ENCODE measurements around the gene OSBPL10.

OSBPL10 gene

DNA sequence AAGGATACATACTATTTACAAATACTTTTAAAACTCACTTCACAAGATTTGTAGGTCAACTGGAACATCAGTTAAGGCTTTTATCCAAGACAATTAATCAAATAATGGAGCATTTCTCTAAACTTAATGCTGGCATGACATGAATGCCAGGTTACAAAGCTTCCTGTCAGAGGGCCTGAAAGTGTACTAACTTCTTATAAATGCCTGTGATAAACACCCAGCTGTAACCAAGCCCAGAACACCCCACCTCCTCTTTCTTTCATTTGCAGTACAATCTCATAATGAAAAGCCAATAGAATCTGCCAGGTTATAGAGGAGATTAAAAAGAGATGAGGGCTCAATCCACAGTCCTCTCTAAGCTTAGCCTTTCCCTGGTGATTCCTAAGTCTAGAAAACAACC is 214.4 kb downstream of the OSBPL10 start:
- no peak for DNase-seq

DNA sequence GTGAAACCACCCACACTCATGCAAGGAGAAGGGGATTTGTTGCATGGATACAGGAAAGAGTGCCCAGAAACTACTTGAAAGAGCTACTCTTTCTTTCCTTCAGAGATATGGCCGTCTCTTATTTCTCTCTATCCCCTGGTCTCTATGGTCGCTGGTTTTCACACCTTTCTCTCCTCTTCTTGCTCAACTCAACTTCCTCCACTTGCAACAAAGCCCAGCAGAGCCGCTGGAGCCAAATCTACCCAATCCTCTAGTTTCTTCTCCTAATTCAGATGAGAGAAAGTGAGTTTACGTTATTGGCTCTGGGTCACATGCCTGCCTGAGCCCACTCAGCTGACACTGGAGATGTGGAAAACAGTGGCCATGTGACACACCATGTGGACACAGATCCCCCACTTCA is 215.2 kb downstream of the OSBPL10 start:
- no peak for DNase-seq

DNA sequence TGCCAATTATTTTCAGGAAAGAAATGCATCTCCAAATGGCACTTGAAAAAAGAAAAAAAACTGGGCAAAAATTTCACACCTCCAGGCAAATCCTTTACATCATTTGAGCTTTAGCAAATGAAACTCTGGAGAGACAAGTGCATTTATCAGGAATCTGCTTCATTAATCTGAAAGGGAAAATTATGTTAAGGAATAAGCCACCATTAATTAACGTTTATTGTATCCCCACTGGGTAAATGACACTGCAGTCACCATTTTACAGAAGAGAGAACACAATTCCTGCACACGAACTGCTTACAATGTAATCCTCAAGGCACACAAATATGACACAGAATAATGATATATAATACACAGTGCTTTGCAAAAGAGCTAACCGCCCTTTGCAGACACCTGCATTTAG is 217.3 kb downstream of the OSBPL10 start:
- no peak for DNase-seq

DNA sequence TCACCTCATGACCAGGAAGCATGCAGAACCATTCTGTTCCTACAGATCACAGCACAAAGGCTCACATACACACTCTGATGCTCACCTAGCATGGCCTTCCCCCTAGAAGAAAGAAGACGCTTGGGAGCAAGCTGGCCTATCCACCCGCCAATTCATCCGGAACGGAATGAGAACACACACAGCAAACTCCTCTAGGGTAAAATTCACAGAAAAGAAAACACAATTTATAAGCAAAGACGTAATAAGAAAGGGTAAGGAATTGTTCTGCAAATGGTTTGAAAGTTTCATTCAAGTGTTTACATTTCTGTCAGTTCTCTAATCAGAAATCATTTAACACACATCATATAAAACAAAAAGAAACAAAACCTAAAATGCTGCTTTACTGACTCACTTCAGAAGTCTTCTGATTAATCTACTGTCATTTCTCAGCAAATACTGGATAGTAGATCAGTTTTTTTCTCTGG is 218.1 kb downstream of the OSBPL10 start:
- no peak for DNase-seq

DNA sequence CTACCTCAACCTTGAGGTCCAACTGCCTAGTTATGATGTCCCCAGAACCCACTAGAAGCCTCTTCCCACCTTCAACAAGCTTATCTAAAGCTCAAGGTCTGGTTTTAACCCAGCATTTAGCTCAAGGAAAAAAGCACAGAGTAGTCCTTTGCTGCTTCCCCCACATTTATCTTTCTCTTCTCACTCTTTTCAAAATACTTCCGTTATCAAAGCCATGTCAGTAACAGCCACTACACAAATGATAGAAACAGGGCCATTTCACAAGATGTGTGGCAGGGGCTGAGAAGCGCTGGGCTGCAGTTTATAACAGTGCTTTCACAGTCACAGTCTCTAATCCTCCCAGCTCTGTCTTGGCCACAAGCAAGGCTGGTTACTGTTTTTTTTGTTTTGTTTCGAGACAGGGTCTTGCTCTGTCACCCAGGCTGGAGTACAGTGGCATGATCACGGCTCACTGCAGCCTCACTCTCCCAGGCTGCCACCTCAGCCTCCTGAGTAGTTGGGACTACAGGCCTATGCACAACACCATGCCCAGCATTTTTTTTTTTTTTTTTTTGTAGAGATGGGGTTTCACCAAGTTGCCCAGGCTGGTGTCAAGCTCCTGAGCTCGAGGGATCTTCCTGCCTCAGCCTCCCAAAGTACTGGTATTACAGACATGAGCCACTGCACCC is 218.8 kb downstream of the OSBPL10 start:
- no peak for DNase-seq

DNA sequence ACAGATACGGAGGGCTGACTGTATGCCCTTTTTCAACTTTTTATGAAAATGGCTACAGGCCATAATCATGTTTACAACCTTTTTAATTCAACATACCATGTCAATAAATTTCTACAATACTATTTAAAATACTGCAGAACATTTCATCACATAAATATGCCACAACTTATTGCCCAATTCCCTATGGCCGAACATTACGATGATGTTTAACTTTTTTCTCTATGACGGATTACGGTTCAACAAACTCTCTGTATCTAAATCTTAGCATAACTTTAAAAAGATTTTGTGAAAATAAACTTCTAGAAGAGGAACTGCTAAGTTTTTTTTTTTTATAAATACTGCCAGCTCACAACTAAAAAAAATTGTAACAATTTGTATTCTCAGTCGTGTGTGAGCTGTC is 220.4 kb downstream of the OSBPL10 start:
- DNase-seq: no peak

DNA sequence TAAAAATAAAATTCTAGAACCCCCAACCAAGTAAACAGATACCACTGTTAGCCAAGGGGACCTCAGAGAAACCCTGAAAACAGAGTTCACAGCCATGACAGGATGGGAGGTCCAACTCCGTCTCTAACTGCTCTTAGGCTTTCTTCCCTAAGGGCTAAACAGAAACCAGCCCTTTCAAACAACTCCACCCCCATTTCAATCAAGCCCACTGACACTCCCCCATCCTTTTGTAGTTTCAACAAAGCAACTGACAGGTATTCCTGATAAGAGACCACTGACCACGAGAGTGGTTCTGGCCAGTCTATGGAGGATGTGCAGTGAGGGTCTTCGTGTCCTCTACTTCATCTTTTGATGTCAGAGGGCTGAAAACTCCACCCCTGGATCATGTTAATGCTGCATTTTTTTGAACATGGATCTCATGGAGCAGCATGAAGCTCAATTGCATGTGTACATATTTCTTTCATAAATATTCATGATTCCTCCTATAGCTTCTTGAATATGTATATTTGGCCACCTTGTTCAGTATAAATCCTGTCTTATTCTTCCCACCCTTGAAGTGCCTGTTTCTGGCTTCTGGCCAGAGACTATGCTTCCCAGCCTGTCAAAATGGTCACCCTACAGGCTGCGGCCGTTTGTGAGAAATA is 222.6 kb downstream of the OSBPL10 start:
- no peak for DNase-seq

DNA sequence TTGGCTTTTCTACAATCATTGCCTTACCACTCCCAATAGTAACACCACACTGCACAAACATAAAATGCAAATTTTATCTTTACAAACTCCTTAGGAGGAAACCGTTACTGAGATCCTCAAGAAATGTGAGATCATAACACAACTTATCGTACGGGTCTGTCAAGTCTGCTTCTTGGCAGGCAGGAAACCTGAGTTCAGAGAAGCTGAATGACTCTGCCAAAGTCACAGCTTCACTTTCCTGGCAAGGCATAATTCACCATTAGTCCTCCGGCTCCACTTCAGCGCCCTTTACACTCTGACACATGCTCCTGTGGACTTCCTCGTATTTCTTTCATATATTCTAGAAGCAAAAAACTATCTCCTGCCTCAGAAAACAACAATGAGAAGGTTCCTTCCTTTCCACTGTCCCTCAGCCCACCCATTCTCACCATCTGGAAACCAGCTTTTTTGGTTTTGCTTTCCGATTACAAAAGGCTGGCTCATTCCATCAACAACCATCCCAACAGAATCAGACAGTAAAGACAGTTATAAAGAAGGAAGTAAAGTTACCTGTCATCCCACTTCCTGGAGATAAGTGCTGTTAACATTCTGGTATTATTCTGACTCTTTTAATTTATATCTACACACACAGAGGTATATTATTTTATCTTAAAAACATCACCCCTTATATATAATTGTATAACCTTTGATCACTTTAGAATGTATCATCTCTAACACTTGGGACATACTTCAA is 225.0 kb downstream of the OSBPL10 start:
- no peak for DNase-seq

DNA sequence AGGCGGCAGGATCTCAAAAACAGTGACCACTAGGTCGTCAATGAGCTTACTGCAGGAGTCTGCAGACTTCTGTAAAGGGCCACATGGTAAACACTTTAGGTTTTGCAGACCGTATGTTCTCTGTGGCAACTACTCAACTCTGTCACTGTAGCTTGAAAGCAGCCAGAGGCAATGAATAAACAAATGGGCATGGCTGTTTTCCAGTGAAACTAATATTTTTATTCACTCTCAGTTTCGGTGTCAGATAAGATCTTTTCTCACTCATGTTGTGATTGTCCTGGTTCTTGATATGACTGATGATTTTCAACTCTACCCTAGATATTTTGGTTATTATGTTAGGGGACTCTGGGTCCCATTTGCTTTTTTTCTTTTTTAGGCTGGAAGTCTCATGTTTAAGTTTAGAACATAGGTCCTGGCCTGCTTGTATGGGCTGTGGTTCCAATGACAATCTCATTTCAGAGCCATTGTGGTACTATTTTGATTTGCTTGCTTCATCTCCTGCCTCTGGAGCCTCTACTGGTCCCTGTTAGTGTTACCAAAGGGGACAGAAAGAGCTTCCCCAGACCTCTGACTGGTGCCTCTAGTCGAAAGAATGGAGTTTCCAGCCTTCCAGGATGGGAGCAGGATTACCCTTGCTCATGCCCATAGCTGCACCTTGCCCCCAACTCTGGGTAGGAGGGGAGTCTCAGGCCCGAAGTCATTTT is 226.3 kb downstream of the OSBPL10 start:
- DNase-seq: no peak

DNA sequence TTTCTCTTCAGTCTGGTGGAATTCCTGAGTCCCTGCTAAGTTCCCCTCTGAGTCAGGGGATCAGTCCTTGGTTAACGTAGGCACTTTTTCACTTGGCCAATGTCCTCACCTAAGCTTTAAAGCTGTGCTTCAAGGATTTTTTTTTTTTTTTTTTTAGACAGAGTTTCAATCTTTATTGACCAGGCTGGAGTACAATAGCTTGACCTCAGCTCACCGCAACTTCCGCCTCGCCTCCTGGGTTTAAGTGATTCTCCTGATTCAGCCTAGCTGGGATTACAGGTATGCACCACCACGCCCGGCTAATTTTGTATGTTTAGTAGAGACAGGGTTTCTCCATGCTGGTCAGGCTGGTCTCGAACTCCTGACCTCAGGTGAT is 228.0 kb downstream of the OSBPL10 start:
- no peak for DNase-seq

DNA sequence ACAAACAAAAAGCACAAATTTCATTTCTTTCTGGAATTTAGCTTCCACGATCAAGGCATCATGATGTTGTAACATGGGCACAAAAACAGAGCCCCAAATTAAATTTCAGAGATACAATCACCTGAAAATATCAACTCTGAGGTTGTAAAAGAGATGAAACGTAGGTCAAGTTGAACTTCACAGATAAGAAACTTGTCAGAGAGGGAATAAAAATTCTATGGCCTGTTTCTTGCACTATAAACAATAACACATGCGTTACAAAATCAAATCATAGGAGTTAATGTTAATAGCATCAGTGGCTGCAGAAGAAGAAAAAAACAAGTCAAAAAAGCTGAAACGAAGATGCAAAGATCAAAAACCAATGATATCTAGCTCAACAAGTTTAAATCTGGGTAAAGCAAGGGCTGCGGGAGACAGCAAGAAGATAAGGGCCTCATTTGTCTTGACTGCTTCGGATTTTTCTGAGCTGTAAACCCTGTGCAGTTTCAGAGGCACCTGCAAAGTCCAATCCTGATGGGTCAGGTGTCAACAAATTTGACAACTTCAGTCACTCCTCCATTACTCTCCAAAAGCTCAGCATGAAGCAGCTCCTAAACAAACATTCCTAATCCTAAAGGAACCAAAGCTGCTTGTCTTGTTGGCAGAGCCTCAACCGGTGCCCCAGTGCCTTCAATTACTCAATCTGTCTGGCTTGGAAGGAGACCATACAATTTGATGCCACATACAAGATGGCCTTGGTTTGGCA is 228.6 kb downstream of the OSBPL10 start:
- no peak for DNase-seq

DNA sequence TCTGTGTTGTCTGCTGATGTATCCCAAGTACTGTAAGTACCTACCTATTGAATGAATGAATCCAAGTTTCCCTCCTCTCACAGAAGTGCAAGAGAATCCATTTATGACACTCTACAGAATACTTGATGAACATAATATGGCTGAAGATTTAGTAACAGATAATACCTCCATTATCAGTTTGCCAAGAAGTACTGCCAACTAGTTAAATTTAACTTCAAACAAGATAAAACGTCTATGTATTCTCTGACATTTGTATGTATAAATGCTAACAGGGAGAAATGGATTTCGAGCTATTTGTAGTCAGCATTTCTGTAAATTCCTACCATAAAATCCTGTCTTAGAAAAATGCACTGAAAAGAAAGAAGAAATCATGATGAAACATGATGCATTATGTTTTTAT is 230.7 kb downstream of the OSBPL10 start:
- DNase-seq: no peak

DNA sequence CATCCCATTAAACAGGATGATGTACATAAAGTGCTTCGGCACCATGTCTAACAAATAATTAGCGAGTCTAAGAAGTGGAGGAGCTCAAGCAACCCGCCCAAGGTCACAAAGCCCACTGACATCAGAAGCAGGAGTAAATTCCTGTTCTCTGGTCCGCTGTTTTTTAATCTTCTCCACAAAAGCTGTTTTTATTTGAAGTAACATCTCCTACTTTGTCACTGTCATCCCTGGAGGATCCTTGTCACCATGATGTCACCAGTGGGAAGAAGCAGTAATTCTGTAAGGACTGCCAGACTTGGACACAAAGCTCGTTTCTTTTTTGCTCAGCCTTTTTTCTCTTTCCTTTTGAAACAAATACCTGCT is 232.1 kb downstream of the OSBPL10 start:
- no peak for DNase-seq

DNA sequence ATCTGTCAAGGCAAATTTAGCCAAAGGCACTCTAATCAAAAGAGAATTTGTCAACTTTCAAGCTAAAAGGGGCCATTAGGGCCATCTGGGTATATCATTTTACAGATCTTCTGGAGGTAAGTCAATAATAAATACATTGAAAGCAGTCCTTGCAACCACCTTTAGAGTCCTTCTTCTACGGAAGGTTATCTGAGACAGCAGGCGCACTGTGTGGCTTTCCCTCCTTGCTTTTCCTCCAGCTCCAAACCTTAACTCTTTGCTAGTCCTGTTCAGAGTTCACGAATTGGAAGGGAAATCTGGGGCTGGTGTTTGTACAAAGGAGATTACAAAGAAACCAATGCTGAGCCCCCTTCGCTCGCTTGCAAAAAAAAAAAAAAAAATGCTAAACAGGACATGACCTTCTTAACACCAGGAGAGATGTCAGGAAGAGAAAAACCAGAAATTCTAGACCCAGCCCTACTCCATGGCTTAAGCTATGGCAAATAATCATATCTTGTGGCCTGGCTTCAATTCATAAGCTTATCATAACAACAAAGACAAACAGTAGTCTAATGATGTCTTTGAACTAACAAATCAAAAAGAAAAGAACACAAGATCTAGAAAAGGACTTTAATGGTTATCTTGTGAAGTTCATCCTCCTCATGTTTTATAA is 232.7 kb downstream of the OSBPL10 start:
- no peak for DNase-seq

DNA sequence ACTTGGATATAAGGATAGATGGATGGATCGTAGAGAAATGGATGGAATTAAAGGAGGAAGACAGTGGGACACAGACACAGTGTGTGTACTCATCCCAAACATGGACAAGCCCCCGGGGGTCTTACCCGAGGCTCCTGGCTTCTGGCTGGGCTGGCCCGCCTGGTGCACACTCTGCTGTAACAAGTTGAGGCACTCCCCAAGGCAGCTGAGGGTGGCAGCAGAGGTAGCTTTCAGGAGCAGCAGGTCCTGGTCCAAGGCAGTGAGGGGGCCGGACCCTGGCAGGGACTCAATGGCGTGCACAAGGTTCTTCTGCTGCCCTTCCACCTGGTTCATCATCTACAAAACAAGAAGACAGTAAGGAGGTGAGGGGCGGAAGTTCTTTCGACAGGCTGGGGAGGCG is 233.3 kb downstream of the OSBPL10 start:
- DNase-seq: no peak

DNA sequence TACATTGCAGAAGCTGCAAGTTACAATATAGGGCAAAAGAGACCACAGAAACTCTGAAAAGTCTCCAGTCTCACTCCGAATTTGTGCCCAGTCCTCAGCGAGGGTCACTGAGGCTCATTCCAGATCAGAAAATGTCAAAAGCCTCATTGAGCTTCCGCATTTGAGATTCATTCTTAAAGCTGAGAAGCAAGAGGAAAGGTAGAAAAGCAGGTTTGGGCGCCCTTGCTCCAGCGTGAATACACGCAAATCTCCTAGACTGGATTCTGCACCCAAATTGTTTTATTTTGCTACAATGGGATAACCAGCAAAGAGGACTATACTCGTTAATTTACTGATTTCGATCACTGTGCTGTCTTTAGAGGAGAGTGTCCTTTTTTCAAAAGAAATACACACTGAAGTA is 236.1 kb downstream of the OSBPL10 start:
- no peak for DNase-seq

DNA sequence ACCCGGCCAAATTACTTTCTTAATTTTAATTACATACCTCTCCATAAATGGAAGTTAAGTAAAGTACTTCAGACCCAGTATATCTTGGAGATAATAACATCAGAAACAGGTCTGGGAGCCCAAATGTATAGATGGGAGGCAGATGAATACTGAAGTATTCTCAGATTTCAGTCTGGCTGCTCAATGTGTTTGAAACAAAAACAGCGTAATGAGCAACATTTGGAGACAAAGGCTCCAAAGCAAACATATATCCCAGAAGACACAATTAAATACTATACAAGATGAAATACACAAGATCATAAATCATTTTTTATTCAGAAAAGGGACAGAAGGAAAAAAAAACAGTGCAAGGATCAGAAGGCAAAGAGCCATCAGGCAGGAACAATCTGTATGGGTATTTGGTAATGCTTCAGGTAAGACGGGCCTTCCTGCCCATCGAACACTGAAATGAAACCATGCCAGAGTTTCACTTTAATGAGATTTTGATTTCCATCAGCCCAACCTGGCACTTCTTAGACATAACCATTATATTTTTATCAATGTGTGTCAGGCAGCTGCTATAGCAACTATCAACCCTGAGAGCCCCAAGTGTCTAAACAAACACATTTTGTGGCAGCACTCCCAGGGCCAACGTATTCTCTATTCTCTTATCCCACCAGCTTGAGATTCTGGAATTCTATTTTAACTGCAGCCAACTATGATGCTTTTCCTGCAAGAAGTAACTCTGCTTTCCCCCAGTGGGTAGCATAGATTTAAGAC is 237.6 kb downstream of the OSBPL10 start:
- DNase-seq: no peak

DNA sequence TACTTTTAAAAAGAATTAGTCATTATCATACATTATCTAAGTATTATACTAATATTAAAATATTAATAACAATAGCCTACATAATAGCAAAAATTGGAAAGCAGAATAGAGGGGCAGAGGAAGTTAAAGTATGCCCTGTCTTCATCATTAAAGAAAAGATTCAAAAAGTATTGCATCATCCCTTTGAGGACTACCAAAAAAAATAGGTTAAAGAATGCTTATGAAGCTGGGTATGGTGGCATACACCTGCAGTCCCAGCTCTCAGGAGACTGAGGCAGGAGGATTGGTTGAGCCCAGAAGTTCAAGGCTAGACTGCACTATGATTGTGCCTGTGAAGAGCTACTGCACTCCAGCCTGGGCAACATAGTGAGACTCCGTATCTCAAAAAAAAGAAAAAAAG is 240.7 kb downstream of the OSBPL10 start:
- DNase-seq: no peak

DNA sequence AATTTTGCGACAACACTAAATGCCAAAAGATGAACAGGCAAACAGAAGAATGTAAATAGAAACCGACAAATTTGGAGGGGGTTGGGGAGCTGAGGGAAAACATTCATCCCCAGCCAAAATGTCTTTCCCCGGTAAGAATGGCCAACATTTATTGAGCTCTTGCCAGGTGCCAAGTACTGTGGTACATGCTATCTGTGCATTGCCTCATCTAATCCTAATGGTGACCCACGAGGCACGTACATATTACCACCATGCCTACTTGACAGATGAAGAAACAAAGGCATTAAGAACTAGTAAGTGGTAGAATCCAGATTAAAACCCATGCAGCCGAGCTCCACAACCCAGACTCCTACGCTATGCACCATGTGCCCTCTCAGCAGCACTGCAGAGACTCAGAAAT is 242.7 kb downstream of the OSBPL10 start:
- DNase-seq: no peak

DNA sequence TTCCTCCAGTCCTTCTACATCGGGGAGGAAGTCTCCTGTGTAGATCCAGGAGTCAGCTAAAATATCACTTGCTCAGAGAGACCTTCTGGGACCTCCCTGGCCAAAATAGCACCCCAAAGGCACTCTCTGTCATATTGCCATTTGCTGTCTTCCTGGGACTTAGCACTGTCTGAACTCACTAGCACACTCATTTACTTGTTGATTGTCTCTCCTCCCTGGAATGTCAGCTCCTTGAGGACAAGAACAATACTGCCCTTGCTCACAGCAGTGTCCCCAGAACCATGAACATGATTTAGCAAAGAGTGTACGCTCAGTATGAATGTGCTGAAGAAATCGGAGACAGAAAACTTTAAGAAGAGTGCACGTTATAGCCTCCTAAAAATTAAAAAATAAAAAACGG is 245.4 kb downstream of the OSBPL10 start:
- no peak for DNase-seq

DNA sequence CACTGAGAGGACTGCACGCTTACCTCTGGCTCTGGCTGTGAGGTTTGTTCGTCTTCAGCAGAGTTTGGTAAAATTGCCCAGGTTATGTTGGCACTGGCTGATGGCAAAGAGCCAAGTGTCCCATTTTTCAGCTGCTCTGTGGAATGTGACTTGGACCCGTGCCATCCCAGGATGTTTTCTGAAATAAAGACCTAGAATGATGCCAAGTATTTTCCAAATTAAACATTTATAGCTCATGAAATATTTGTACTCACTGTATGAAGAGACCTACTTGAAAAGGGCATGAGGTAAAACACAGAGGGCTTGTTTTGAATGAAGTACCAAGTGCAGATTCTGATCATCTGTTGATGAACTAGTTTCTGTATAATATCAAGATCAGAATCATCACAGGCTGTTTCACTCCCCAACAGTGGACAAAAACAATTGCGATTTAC is 247.8 kb downstream of the OSBPL10 start:
- DNase-seq: no peak

DNA sequence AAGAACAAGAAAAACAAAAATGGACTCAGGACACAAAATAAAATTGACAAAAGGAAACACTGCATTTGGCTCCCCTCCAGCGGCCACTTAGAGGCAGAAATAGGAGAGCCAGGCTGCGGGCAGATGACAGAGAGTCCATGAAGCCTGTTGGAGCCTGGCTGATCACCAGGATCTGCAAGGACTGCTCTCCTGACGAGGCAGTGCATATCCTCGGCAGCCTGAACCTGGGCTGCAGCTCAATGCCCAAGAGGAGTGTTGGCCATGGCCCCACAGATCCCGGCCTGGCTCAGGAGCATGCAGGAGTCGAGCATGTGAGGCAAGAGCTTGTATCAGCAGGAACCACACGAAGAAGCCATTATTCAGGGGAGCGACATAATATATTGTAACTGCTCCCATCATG is 248.5 kb downstream of the OSBPL10 start:
- no peak for DNase-seq

Measured in CD4-positive, alpha-beta T cell treated with Interleukin-15 for 1 hour (primary cell).